Astrocyte (in vitro differentiated cells and primary cell): ENCODE measurements around the gene NANOS2.

Experiments used
- CTCF ChIP-seq: IDR thresholded peaks from 2 replicates; pipeline ENCODE4 v1.5.1; 2011; ENCODE audit warnings: low read depth, mild to moderate bottlenecking, inconsistent platforms, low read length, moderate library complexity; ENCODE audit not compliant: insufficient read depth
- EZH2 ChIP-seq: IDR thresholded peaks from 2 replicates; pipeline ENCODE4 v1.6.1; 2012; ENCODE audit warnings: mild to moderate bottlenecking, low read length, inconsistent platforms; ENCODE audit not compliant: insufficient read depth

GRCh38 chr19:45939792-45940514, 25.4 kb upstream of the NANOS2 start:
- TF ChIP-seq CTCF (no peak), EZH2 (no peak)
